ENCODE measurements around the gene SLC25A10.

DNA sequence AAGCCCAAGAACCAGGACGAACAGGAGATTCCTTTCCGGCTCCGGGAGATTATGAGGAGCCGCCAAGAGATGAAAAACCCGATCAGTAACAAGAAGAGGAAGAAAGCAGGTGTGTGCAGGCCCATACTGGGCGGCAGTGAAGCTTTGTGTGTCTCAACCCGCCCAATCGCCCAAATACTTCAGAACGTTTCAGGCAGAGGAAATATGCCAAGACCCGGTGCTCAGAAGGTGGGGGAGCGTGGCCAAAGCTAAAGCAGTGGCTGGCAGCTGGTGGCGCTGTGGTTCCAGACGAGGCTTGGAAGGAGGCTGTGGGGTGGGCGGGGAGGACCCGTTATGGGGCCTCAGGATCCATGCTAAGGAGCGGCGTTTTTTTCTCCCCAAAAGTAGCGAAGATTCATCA lies 44.3 kb upstream of the SLC25A10 start:
- no peak for TF ChIP-seq FOXA1 (IDR thresholded peaks at IDR 0.05)
- TF ChIP-seq SUZ12 (IDR thresholded peaks at IDR 0.05): no peak
- TF ChIP-seq BHLHE40 (IDR thresholded peaks at IDR 0.05; ENCODE audit: borderline replicate concordance): no peak
- TF ChIP-seq, protein P1, sequence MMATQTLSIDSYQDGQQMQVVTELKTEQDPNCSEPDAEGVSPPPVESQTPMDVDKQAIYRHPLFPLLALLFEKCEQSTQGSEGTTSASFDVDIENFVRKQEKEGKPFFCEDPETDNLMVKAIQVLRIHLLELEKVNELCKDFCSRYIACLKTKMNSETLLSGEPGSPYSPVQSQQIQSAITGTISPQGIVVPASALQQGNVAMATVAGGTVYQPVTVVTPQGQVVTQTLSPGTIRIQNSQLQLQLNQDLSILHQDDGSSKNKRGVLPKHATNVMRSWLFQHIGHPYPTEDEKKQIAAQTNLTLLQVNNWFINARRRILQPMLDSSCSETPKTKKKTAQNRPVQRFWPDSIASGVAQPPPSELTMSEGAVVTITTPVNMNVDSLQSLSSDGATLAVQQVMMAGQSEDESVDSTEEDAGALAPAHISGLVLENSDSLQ (IDR thresholded peaks at IDR 0.05): no peak
- no peak for TF ChIP-seq CTBP1 (IDR thresholded peaks at IDR 0.05; ENCODE audit: borderline replicate concordance)
- no peak for TF ChIP-seq HDGF (IDR thresholded peaks at IDR 0.05; ENCODE audit: borderline replicate concordance)
